HS-27A (cell line): ENCODE results near the gene RAD23B.
"Not testable (repeated sequence)": the region's sequence is repeated elsewhere in the genome, so short reads cannot be mapped to it uniquely, and the experiment has no call there.

Source experiments
- DNase-seq: peaks from one replicate; pipeline ENCODE4 v3.0.0-alpha.2; 2012; ENCODE audit warnings: low read depth, missing footprints

RAD23B gene

DNA sequence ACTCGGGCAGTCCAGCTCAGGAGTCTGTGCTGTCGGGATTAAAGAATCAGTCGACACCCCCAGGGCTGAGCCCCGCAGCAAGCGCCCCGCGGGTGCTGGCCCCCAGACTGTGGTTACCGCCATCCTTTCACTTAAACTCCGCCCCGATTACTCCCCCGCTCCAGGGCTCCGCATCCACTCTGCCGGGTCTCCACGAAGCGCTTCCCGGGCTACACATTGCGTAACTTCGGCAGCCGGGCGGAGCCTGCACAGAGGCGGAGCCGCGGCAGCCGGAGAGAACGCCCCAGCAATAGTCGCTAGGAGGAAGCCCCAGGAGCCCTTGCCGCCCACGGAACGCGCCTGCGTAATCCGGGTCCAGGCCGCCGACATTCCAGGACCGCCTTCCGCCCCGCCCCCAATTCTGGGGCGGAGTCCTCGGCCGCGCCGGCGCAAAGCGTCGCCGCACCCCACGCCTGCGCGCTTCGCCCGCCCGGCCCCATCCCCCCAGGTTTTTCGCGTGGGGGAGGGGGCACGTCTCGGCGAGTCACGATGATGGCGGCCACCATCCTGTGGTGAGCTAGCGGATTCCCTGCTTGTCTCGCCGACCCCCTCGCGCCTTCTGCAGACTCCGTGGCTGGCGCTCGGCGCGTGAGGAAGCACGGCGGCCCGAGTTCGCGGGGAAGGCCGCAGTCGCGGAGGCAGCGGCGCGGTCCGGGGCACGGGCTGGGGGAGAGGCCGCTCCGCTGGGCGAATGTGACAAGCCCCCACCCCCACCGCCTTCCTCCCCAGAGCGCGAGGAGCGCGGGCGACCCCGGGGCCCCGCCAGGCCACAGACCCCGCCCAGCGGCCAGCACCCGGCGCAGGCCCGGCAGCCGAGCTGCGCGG is at the start of gene RAD23B:
TSS of gene RAD23B (plus strand) at position 521 of the 864 bp plus-strand sequence. CDS start 351 bp downstream, outside the sequence.
- peak; percentile 92 for DNase-seq

- no peak for DNase-seq
These were observed 47.2 kb upstream of the RAD23B start for GRCh38 chr9:107235765-107236442.

DNA sequence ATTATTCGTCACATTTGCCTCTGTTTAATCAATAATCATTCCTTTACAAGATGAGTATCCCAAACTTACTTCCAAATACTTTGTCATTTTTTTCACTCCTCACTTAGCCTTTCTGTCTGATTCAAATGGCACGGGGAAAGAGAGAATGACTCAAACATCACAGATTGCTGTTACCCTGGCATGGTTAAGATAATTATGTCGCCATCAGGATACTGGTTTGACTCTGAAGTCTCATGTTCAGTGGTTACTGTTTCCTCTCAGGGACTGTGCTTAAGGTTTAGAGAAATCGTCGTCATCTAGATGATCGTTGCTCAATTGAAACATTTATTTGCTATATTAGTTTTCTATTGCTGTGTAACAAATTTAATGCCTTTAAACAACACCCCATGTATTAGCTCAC is 45.2 kb upstream of the RAD23B start:
- DNase-seq = no peak

DNA sequence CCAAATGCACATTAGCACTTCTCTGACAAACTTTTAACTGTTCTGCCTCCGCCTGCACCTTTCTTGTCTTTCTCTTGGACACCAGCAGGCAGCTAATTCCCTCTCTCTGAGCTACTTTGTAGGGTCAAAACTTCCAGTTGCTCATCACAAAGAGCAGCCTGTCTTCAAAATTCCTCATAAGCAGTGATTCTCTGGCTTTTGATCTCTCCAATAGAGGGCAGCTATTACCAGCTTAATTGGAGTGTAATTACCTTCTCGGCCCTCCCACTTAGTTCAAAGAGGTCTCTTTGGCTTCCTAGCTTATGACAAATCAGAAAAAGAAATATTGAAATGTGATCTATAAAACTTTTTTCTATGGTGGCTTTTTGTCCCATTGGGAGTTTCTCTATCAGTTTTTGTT is 43.6 kb upstream of the RAD23B start:
- no peak for DNase-seq

- DNase-seq = no peak
These were observed 42.8 kb upstream of the RAD23B start for GRCh38 chr9:107240260-107240659.

DNA sequence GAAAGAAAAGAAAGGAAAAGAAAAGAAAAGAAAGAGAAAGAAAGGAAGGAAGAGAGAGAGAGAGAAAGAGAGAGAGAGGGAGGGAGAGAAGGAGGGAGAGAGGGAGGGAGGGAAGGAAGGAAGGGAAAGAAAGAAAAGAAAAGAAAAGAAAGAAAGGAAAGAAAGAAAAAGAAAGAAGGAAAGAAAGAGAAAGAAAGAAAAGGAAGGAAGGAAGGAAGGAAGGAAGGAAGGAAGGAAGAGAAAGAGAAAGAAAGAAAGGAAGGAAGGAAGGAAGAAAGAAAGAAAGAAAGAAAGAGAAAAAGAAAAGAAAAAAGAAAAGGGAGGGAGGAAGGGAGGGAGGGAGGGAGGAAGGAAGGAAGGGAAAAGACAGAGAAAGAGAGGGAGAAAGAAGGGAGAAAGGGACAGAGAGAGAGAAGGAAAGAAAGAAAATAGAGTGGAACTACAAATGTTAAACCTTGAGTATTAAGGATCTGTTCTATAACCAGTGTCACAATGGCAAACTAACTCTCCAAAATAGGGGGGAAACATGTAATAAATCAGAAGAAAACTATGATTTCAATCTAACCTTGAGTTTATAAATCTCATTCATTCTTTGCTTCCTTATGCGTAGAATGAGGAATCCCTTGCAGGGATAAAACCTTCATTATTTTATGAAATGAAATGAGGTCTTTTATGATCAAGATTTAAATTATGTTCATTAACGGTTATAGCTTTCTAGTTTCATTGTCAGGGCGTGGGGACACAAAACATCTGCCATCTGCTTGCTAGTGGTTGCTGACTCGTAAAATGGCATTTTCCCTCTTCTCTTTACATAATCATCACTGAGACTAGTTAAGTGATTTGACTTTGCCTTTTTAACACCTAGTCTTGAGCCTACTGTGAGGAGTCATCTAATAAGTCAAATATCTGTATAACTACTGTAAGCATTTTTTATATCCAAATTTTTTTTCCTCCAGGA is 40.7 kb upstream of the RAD23B start:
- DNase-seq = no peak

DNA sequence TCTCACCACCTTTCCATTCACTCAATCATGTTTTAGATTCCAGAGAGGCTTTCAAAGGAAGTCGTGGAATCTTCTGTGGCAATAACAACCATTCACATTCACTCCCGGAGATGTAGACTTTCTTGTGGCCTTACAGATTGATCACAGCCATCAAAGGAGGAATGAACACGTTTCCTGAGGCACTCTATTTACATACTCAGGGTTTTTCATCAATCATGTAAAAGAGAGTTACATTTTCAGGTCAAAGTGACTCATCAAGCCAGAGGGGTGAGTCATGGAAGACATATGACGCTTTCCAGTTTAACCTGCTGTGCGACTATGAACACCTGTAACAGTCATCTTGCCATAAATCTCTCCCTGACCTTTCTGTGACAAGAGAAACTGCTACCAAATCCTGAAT is 39.3 kb upstream of the RAD23B start:
- DNase-seq = peak; percentile 39

DNA sequence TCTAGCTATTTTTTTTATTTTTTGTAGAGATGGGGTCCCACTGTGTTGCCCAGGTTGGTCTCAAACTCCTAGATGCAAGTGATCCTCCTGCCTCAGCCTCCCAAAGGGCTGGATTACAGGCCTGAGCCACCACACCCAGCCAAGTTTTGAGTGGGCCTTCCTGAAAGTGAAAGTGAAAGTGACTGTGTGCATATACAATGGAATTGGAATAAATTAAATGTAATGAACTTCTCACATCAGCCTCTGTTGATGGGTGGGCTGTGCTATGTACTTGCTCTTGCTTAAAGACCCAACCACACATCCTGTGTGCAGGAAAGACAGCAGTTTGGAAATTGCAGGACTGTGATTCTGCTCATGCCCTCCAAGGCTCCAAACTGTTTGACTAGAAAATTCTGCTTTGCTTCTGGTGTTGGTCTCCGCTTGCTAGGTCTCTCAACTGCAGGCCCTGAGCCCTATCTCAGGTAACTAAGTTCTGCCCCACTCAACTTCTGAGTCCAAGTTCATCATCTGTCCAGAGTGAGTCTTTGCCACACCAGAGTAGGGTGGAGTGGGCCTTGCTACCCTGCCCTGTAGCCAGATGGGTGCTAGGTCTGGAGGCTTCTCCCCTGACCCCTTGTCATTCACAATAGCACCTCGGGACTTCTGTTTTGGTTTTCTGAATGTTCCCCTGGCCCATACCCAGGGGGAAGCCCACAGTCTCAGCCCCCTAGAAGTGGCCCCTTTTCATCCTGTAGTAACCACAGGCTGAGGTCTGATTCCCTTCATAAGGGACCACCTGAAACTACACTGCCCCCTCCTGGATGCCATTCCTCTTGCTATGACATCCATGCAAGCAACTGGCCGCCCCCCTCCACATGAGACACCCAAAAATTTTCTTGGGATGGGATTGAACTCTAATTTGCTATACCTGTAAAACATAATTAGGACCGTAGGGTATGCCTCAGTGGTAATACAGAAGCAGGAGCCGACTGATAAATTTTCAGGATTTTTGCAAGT is 36.5 kb upstream of the RAD23B start:
- DNase-seq = no peak

DNA sequence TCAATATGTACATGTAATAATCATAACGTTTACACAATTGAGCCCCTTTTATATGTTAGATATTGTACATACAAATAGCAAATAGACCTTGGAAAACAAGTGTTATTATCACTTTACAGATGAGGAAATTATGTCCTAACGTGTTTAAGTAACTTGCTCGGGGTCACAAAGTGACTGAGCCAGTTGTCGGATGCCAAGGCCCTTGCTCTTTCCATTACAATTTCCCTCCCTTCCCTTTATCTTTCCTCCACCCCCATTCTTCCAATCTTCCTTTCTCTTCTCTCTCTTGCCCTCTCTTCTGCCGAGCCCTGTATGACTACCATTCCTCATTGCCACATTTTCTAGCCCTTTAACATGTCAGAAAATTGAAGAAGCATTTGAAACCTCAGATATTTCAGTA is 34.4 kb upstream of the RAD23B start:
- no peak for DNase-seq

GRCh38 chr9:107249131-107249533 is 33.9 kb upstream of the RAD23B start:
- DNase-seq = no peak

DNA sequence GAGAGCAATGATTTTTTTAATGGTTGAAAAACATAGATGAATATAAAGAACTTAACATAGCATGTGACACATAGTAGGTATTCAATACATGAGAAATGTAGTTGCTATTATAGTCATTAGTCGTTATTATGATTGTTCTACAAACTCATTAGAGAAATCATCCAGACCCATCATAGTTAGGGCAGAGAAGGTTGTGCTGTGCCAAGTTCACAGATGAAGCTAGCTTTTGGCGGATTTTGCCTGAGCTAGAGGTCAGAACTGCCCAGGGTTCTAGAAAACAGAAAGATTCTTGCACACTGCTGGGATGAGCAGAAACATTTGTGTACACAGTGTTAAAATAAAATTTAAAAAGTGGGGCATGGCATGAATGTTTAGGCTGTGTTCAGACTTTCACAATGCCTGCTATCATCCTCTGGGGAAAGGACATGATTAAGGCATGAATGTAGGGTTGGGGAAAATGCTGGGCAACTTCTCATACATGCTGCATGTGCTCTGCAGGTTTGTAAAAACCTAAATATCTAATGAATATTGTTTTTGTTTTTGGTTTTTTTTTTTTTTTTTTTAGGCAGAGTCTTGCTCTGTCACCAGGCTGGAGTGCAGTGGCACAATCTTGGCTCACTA is 33.3 kb upstream of the RAD23B start:
- DNase-seq = no peak

- peak; percentile 69 for DNase-seq
These were observed 31.2 kb upstream of the RAD23B start for GRCh38 chr9:107251756-107252322.

- no peak for DNase-seq
These were observed 24.2 kb upstream of the RAD23B start for GRCh38 chr9:107258919-107259318.

- DNase-seq = not testable (repeated sequence)
These were observed 23.2 kb upstream of the RAD23B start for GRCh38 chr9:107259751-107260313.

DNA sequence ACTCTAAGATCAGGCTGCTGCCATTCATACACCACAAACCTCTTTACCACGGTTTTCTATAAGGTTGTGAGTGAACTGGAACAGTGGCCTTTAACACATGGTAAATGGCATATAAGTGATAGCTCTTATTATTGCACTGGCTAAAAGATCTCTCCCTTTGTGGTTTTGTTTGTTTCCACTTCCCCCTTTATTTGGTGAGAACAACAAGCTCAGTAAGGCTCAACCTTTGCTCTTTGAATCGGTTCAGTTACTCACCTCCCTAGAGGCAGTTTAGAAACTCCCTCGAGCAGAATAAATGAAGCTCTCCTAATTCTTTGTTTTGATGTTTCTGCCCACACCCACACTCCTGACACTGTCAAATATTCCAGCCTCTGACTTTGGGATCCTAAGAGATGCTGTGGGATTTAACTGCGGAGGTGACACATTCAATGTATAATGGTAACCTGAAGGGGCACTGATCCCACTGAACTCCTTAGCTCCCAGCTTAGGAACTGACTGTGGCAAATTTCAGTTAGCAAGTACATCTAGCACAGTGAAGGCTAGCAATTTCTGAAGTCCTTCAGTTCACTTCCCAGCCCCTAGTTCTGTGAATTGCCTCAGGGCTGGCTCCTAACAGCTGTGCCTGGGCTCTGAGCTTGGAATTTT is 22.5 kb upstream of the RAD23B start:
- no peak for DNase-seq

GRCh38 chr9:107261106-107261505 is 22.0 kb upstream of the RAD23B start:
- no peak for DNase-seq

- no peak for DNase-seq
These were observed 19.8 kb upstream of the RAD23B start for GRCh38 chr9:107263289-107263688.

- no peak for DNase-seq
These were observed 16.3 kb upstream of the RAD23B start for GRCh38 chr9:107266624-107267368.

DNA sequence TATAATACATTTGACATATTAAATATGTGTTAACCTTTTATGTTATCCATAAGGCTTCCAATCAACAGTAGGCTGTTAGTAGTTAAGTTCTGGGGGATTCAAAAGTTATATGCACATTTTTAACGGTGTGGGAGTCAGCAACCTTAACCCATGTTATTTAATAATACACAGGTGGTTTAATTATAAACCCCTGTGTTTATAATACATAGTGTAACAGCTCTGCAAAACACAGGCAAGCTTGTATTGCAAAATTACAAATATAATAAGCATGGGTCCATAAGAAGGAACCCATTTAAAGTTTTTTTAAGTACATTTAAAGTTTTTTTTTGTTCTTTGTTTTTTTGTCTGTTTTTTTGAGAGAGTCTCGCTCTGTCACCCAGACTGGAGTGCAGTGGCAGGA is 14.5 kb upstream of the RAD23B start:
- DNase-seq = no peak
